A549 (cell line): ENCODE data around the gene TTR. TPM values are rescaled to one million over a fixed set of nuclear protein-coding genes. Genes with fewer than 3 reads are reported as not detected.

Source experiments
- ATAC-seq, 2 experiments: fragments of 200-7000 bp in 1 of 2; fragments of >200 bp in 1 of 2; cut with Nextera tagmentation in 1 of 2; cut with Tn5 transposase in 1 of 2; 3 replicates each; pipeline versions ENCODE4 v1.8.0 to v1.9.1; 2018 to 2020; ENCODE audit warnings: mild to moderate bottlenecking in 1 of 2, moderate library complexity in 1 of 2
- CTCF ChIA-PET: fragments of 300-600 bp; sonication (Branson Sonifier 250); formaldehyde crosslinking; extraction: SDS; loops from one replicate; lab custom pipeline; 2021; ENCODE audit warnings: antibody characterized with exemption, inconsistent platforms; lab: Yijun Ruan, JAX
- POLR2A ChIA-PET: fragments of 350-600 bp; formaldehyde crosslinking; extraction: SDS; loops from one replicate; lab custom pipeline; 2021; ENCODE audit warnings: antibody characterized with exemption, inconsistent platforms; lab: Yijun Ruan, JAX
- DNase-seq, 2 experiments: peaks; one replicate each; pipeline versions ENCODE4 v3.0.0 to v3.0.0-alpha.2; 2011 to 2016; ENCODE audit warnings: low read depth in 1 of 2, low spot score in 1 of 2
- FAIRE-seq: peaks from 2 replicates; lab custom pipeline; 2011; peaks lifted over from hg19 to GRCh38; lab: Jason Lieb, UNC
- H3K27ac ChIP-seq, 2 experiments: fragments of >200 bp; sonication (Bioruptor Twin); formaldehyde crosslinking; 3 replicates each; pipeline ENCODE4 v1.5.1; 2016 to 2017
- H3K4me1 ChIP-seq: fragments of >200 bp; sonication (Bioruptor Twin); formaldehyde crosslinking; 3 replicates; pipeline ENCODE4 v1.6.1; 2016
- H3K4me2 ChIP-seq: fragments of >200 bp; sonication (Bioruptor Twin); formaldehyde crosslinking; 3 replicates; pipeline ENCODE4 v1.6.1; 2016
- H3K4me3 ChIP-seq: fragments of >200 bp; sonication (Bioruptor Twin); formaldehyde crosslinking; 3 replicates; pipeline ENCODE4 v1.5.1; 2016
- H3K9me3 ChIP-seq: fragments of >200 bp; sonication (Bioruptor Twin); formaldehyde crosslinking; 3 replicates; pipeline ENCODE4 v1.6.1; 2016
- CBX2 ChIP-seq: fragments of 200-600 bp; sonication (generic); IDR thresholded peaks from 2 replicates; pipeline ENCODE4 v1.6.1; 2016; ENCODE audit warnings: low read depth, mild to moderate bottlenecking, borderline replicate concordance
- CHD2 ChIP-seq: fragments of 150-350 bp; IDR thresholded peaks from 2 replicates; pipeline ENCODE4 v1.6.1; 2014; ENCODE audit warnings: low read length; ENCODE audit not compliant: partially characterized antibody
- CTCF ChIP-seq: fragments of >200 bp; sonication (Bioruptor Twin); formaldehyde crosslinking; IDR thresholded peaks from 3 replicates; pipeline ENCODE4 v1.5.1; 2016
- E2F6 ChIP-seq: IDR thresholded peaks from 2 replicates; pipeline ENCODE4 v1.6.1; 2012; ENCODE audit warnings: low read depth, borderline replicate concordance
- ELK1 ChIP-seq: fragments of 150-350 bp; IDR thresholded peaks from 2 replicates; pipeline ENCODE4 v1.6.1; 2014; ENCODE audit warnings: low read depth, mild to moderate bottlenecking, low read length
- EP300 ChIP-seq, 2 experiments: fragments of >200 bp; sonication (Bioruptor Twin); formaldehyde crosslinking; IDR thresholded peaks; 2 replicates in 1 of 2; 3 replicates in 1 of 2; pipeline ENCODE4 v1.6.1; 2016 to 2017
- FOSB ChIP-seq: fragments of 250-450 bp; sonication (Bioruptor Pico); IDR thresholded peaks from 2 replicates; pipeline ENCODE4 v1.5.0; 2020; ENCODE audit warnings: mild to moderate bottlenecking, moderate library complexity
- GATA3 ChIP-seq: IDR thresholded peaks from 2 replicates; pipeline ENCODE4 v1.6.1; 2012; ENCODE audit warnings: borderline replicate concordance
- JUNB ChIP-seq: fragments of >200 bp; sonication (Bioruptor Twin); formaldehyde crosslinking; IDR thresholded peaks from 2 replicates; pipeline ENCODE4 v1.6.1; 2016
- KDM5A ChIP-seq: fragments of 200-600 bp; sonication (generic); IDR thresholded peaks from 2 replicates; pipeline ENCODE4 v1.6.1; 2016; ENCODE audit warnings: antibody characterized with exemption, mild to moderate bottlenecking
- MYC ChIP-seq: IDR thresholded peaks from 2 replicates; pipeline ENCODE4 v1.6.1; 2012; ENCODE audit warnings: mild to moderate bottlenecking, inconsistent platforms, low read length, improper control_type of control experiment, borderline replicate concordance
- POLR2A ChIP-seq: IDR thresholded peaks from 2 replicates; pipeline ENCODE4 v1.6.1; 2012; ENCODE audit warnings: mild to moderate bottlenecking, low read length
- RARB ChIP-seq: fragments of 250-450 bp; sonication (Bioruptor Pico); IDR thresholded peaks from 2 replicates; pipeline ENCODE4 v1.8.0; 2021; ENCODE audit warnings: mild to moderate bottlenecking, moderate library complexity
- RCOR1 ChIP-seq: fragments of 150-350 bp; IDR thresholded peaks from 2 replicates; pipeline ENCODE4 v1.6.1; 2014; ENCODE audit warnings: antibody characterized with exemption, low read length, low read depth
- RNF2 ChIP-seq: fragments of 200-600 bp; sonication (generic); IDR thresholded peaks from 2 replicates; pipeline ENCODE4 v1.6.1; 2016; ENCODE audit warnings: low read depth, mild to moderate bottlenecking, antibody characterized with exemption, moderate library complexity, borderline replicate concordance
- SMC3 ChIP-seq: fragments of >200 bp; sonication (Bioruptor Twin); formaldehyde crosslinking; IDR thresholded peaks from 3 replicates; pipeline ENCODE4 v1.6.1; 2018; ENCODE audit warnings: inconsistent platforms
- SREBF2 ChIP-seq: fragments of 450-650 bp; IDR thresholded peaks from 2 replicates; pipeline ENCODE4 v1.6.1; 2014; ENCODE audit warnings: mild to moderate bottlenecking, moderate library complexity
- WGBS: methylation state at CpG from one replicate; pipeline ENCODE4 v1.1.6; 2017; ENCODE audit errors: missing lambda C conversion rate; 5-methylcytosine and 5-hydroxymethylcytosine counted together
- polyA plus RNA-seq, 4 experiments: library from polyadenylated mRNA; depleted of rRNA in 3 of 4; stranded (reverse); fragments of >200 nt; fragmentation: RNase III in 1 of 4; extraction: RNeasy Plus Mini Kit Qiagen cat#74134 plus additional on column Dnase treatment in 1 of 4; gene quantifications; 2 replicates in 3 of 4; 3 replicates in 1 of 4; pipeline ENCODE4 v1.2.3, GENCODE V29; 2011 to 2017

The TTR gene
- polyA plus RNA-seq, 2 of the 4 experiments (the other 2 are of a cell fraction): 0.18 to 0.28 TPM

- no peak for TF ChIP-seq GATA3
Measured at GRCh38 chr18:31546476-31546875, 45.2 kb upstream of the TTR start (continued).

GRCh38 chr18:31548853-31549252, 42.8 kb upstream of the TTR start:
- H3K4me3 ChIP-seq: no peak overlapping the region
- no peak overlapping the region for H3K27ac ChIP-seq
- 97% methylated on average over 2 of the region's 2 CpGs for WGBS
- H3K9me3 ChIP-seq: no peaks in the 10 kb centered on the region
- POLR2A ChIA-PET: no interaction called here
- TF ChIP-seq SREBF2 (no peak), RNF2 (no peak)
- TF ChIP-seq, all 56 proteins: peak for 0
- CTCF ChIA-PET: interaction anchor here (1.1 kb wide), 1 partner anchor 124 kb away, joined by 3 read pairs; no protein-coding TSS in a partner anchor
- Histone ChIP-seq H3K4me2 (no peak overlapping the region), H3K4me1 (no peaks in the 10 kb centered on the region)
- DNase-seq (no peak), FAIRE-seq (no peak), ATAC-seq (no peak)

GRCh38 chr18:31549416-31549815, 42.3 kb upstream of the TTR start:
- ATAC-seq: no peak
- CTCF ChIA-PET: interaction anchor here (0.8 to 1.1 kb wide), 2 partner anchors 125 to 172 kb away, joined by 3 read pairs; no protein-coding TSS in a partner anchor
- TF ChIP-seq ELK1 (no peak), RCOR1 (no peak), JUNB (no peak), E2F6 (no peak), SREBF2 (no peak), CHD2 (no peak), FOSB (CRISPR knock-in tag) (no peak), POLR2A (no peak), SMC3 (no peak), CTCF (no peak), CBX2 (no peak), KDM5A (no peak), EP300 (IDR thresholded peaks at IDR 0.05) (no peak)
- Histone ChIP-seq H3K9me3 (no peaks in the 10 kb centered on the region), H3K27ac (no peak overlapping the region), H3K4me1 (no peaks in the 10 kb centered on the region), H3K4me2 (no peak overlapping the region), H3K4me3 (no peak overlapping the region)
- no peak for DNase-seq
- FAIRE-seq: no peak
- POLR2A ChIA-PET: no interaction called here
- WGBS: 84% methylated on average over 4 of the region's 4 CpGs

- no peak for DNase-seq
- Histone ChIP-seq H3K27ac (no peak overlapping the region), H3K9me3 (no peaks in the 10 kb centered on the region), H3K4me1 (no peaks in the 10 kb centered on the region), H3K4me2 (no peak overlapping the region), H3K4me3 (no peak overlapping the region)
- ChIA-PET POLR2A (no interaction called here), CTCF (interaction anchor here (0.7 to 1.0 kb wide), 2 partner anchors 12 to 1163 kb away, joined by 3 to 6 read pairs; no protein-coding TSS in a partner anchor)
- no peak for ATAC-seq
- no peak for FAIRE-seq
- TF ChIP-seq RARB (CRISPR knock-in tag): no peak
- no peak for TF ChIP-seq MYC
- TF ChIP-seq CTCF: no peak
- 91% methylated on average over 3 of the region's 3 CpGs for WGBS
Measured at GRCh38 chr18:31551883-31552282, 39.8 kb upstream of the TTR start.
